CD4-positive, alpha-beta T cell treated with Interleukin-6 for 4 hours (primary cell): ENCODE results near the gene TNFRSF19.

Experiments
- DNase-seq: peaks from one replicate; pipeline ENCODE4 v3.0.0-alpha.2; 2020; ENCODE audit warnings: mixed read lengths

Gene TNFRSF19

DNA sequence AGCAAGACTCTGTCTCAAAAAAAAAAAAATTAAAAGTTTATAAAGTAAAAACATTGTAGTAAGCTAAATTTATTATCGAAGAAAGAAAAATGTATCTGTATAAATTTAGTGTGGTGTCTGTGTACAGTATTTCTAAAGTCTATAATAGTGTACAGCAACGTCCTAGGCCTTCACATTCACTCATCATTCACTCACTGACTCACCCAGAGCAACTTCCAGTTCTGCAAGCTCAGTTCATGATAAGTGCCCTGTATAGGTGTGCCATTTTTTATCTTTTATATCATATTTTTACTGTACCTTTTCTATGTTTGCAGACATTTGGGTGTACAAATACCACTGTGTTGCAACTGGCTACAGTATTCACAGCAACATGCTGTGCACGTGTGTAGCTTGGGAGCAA is 118.1 kb downstream of the TNFRSF19 start:
- DNase-seq, result no peak

- no peak for DNase-seq
These were observed 120.5 kb downstream of the TNFRSF19 start for GRCh38 chr13:23690668-23691067.

GRCh38 chr13:23692816-23693215 is 122.6 kb downstream of the TNFRSF19 start:
- DNase-seq, result no peak

GRCh38 chr13:23695196-23695595 is 125.0 kb downstream of the TNFRSF19 start:
- no peak for DNase-seq

- DNase-seq, result peak; percentile 68
These were observed 125.7 kb downstream of the TNFRSF19 start for GRCh38 chr13:23695711-23696464.

DNA sequence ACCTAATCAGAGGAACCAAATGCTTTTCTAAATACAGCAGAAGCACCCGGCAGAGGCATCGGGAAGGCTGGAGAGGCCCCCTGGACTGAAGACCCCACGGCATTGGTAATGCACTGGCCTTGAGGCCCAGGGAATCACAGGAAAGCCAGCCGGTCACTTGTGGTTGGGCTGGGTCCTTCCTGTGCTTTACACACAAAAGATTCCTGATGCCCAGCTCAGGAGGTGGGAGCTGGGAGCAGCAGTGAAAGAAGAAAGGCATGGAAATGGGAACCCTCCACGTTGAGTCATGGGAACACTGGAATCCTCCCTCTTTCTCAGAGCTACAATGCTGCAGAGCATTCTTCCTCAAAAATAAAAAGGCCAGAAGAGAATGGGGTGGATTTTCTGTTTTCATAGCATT is 126.4 kb downstream of the TNFRSF19 start:
- no peak for DNase-seq

DNA sequence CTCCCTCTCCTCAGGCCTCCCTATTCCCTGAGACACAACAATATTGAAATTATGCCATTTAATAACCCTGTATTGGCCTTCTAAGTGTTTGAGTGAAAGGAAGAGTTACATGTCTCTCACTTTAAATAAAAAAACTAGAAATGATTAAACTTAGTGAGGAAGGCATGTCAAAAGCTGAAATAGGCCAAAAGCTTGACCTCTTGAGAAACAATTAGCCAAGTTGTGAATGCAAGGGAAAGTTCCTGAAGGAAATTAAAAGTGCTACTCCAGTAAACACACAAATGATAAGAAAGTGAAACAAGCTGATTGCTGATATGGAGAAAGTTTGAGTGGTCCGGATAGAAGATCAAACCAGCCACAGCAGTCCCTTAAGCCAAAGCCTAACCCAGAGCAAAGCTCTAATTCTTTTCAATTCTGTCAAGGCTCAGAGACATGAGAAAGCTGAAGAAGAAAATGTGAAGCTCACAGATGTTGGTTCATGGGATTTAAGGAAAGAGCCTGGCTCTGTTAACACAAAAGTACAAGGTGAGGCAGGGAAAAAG is 127.6 kb downstream of the TNFRSF19 start:
- no peak for DNase-seq

GRCh38 chr13:23699271-23699670 is 129.1 kb downstream of the TNFRSF19 start:
- DNase-seq, result no peak

- no peak for DNase-seq
These were observed 131.0 kb downstream of the TNFRSF19 start for GRCh38 chr13:23701186-23701585.

- no peak for DNase-seq
These were observed 131.4 kb downstream of the TNFRSF19 start for GRCh38 chr13:23701636-23702035.

DNA sequence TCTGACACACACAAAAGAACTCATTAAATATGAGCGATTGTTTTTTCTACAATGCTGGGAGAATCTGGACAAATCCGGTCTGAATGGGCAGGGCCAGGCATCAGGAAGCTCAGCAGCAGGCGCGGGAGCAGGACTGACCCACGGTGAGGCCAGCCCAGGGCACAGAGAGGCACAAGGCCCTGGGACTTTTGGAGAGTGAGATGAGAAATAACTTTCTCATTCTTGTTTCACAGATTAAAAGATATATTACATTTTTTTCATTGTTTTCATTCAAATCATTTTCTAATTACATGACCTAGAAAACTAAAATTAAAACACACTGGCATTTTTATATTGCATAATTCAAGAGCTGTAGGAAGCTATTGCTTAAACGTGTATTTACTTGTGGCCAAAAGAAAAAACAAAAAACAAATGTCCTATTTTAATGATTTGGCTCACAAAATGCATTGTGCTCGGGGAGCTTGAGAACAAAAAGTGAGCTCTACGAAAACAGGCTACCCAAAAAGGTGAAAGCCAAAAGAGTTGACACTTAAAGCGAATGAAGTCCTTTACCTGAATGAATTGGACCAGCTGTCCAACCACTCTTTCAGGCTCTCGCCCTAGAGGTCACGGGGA is 133.1 kb downstream of the TNFRSF19 start:
- no peak for DNase-seq

GRCh38 chr13:23705583-23705982 is 135.4 kb downstream of the TNFRSF19 start:
- DNase-seq, result no peak

DNA sequence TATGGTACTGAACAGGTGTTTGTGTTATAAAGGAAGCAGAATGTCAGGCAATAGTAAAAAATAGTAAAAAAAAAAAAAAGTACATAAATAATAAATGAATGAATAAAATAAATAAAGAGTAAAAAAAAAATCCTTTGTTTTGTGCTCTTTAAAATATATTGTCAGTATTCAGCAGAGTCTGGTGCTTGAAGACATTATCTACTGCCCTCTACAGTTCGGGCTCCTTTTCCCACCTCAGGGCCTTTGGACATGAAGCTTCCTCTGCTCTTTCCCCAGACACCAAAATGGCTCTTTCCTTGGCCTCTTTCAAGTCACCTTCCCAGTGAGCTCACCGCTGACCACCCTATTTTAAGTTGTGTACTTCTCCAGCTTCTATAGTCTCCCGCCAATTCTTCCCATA is 137.5 kb downstream of the TNFRSF19 start:
- DNase-seq, result no peak

GRCh38 chr13:23709536-23709935 is 139.3 kb downstream of the TNFRSF19 start:
- DNase-seq, result no peak

GRCh38 chr13:23710366-23710765 is 140.2 kb downstream of the TNFRSF19 start:
- DNase-seq, result no peak

- DNase-seq, result no peak
These were observed 141.1 kb downstream of the TNFRSF19 start for GRCh38 chr13:23711355-23711754.

DNA sequence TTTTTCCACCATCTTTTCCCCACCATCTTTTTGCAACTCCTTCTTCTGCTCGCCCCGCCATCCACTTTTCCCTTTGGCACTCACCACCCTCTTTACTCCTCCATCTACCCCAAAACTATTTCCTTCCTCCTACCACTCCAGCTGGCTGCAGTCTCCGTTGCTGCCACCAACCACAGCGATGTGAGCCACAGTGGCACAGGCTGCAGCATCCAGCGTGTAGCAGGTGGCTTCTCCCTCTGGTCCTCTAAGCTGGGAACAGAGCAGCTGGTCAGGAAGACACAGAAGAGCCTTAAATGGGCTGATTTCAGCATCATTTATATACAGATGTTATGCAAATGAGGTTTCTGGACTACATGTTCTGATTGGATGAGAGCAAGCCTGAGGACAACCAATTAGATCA is 144.5 kb downstream of the TNFRSF19 start:
- DNase-seq, result no peak

- no peak for DNase-seq
These were observed 145.0 kb downstream of the TNFRSF19 start for GRCh38 chr13:23715092-23715761.

DNA sequence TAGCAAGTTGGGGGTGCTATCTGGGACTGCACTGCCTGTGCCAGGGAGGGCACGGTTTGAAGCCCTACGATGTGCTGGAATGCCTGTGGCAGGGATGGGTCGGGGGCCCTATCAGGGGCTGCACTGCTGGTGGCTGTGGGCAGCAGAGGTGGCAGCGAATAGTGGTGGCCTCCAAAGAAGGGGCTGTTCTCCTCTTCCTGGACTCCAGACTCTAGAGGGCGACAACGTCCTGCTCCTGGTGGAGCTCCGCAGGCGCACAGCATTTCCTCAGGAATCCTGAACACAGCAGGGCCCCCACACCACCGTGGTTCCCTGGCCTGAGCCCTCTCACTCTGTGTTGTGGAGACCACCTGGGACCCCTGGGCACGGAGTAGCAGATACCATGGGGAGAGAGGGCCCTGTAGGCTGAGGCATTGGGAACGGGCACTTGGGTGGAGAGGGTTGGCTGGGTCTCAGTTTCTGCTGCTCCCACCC is 145.6 kb downstream of the TNFRSF19 start:
- DNase-seq, result peak; percentile 33

GRCh38 chr13:23716401-23716800 is 146.2 kb downstream of the TNFRSF19 start:
- DNase-seq, result no peak

GRCh38 chr13:23718996-23719395 is 148.8 kb downstream of the TNFRSF19 start:
- DNase-seq, result no peak

- no peak for DNase-seq
These were observed 152.7 kb downstream of the TNFRSF19 start for GRCh38 chr13:23722726-23723453.

GRCh38 chr13:23723471-23723870 is 153.3 kb downstream of the TNFRSF19 start:
- DNase-seq, result no peak
